H1 (cell line): ENCODE measurements around the gene MBD3L3.

Source experiments
- BRCA1 ChIP-seq: IDR thresholded peaks from 2 replicates; pipeline ENCODE4 v1.6.1; 2012; ENCODE audit warnings: low read depth, low read length, improper control_type of control experiment
- CEBPB ChIP-seq: IDR thresholded peaks from 2 replicates; pipeline ENCODE4 v1.6.1; 2012; ENCODE audit warnings: low read depth, low read length
- EP300 ChIP-seq, 2 experiments: IDR thresholded peaks; 1 replicate in 1 of 2; 2 replicates in 1 of 2; pipeline ENCODE4 v1.6.1; 2011 to 2012; ENCODE audit warnings: low read depth in 2 of 2, low read length in 2 of 2, mild to moderate bottlenecking in 2 of 2, borderline replicate concordance in 1 of 2, inconsistent platforms in 1 of 2, moderate library complexity in 1 of 2
- EZH2 ChIP-seq: fragments of 200-600 bp; sonication (generic); IDR thresholded peaks from 2 replicates; pipeline ENCODE4 v1.7.1; 2012; ENCODE audit warnings: low read depth, mild to moderate bottlenecking, moderate library complexity, low read length, inconsistent platforms; ENCODE audit not compliant: severe bottlenecking
- JUN ChIP-seq: IDR thresholded peaks from 2 replicates; pipeline ENCODE4 v1.6.1; 2011; ENCODE audit warnings: low read depth, mild to moderate bottlenecking, improper control_type of control experiment, low read length
- KDM5A ChIP-seq: fragments of 200-600 bp; IDR thresholded peaks from 2 replicates; pipeline ENCODE4 v1.7.1; 2012; ENCODE audit warnings: mild to moderate bottlenecking, low read length, inconsistent platforms, mixed read lengths
- POLR2AphosphoS5 ChIP-seq: IDR thresholded peaks from 2 replicates; pipeline ENCODE4 v1.6.1; 2011; ENCODE audit warnings: low read depth, low read length
- RAD21 ChIP-seq, 2 experiments: IDR thresholded peaks in 1 of 2; conservative IDR thresholded peaks in 1 of 2; 2 replicates each; pipeline ENCODE4 v1.6.1; 2011; ENCODE audit warnings: low read depth in 2 of 2, low read length in 2 of 2, improper control_type of control experiment in 1 of 2, inconsistent platforms in 1 of 2, mild to moderate bottlenecking in 1 of 2, moderate library complexity in 1 of 2
- SIX5 ChIP-seq: IDR thresholded peaks from 2 replicates; pipeline ENCODE4 v1.6.1; 2011; ENCODE audit warnings: mild to moderate bottlenecking, low read depth, low read length
- SP2 ChIP-seq: IDR thresholded peaks from 2 replicates; pipeline ENCODE4 v1.6.1; 2012; ENCODE audit warnings: mild to moderate bottlenecking, low read length, inconsistent platforms
- TAF1 ChIP-seq: IDR thresholded peaks from 2 replicates; pipeline ENCODE4 v1.6.1; 2011; ENCODE audit warnings: mild to moderate bottlenecking, low read depth, low read length
- ZNF274 ChIP-seq: IDR thresholded peaks from 2 replicates; pipeline ENCODE4 v1.7.0; 2012; ENCODE audit warnings: low read length, borderline replicate concordance; ENCODE audit errors: extremely low read depth
- TF ChIP-seq, protein P1 (sequence below), 3 experiments: IDR thresholded peaks; 1 replicate in 2 of 3; 2 replicates in 1 of 3; pipeline versions ENCODE4 v1.5.1 to v1.6.1; 2011; ENCODE audit warnings: low read length in 3 of 3, mild to moderate bottlenecking in 3 of 3, inconsistent platforms in 2 of 3, low read depth in 1 of 3, moderate library complexity in 1 of 3; ENCODE audit not compliant: insufficient read depth in 1 of 3; ENCODE audit errors: control extremely low read depth in 1 of 3

DNA sequence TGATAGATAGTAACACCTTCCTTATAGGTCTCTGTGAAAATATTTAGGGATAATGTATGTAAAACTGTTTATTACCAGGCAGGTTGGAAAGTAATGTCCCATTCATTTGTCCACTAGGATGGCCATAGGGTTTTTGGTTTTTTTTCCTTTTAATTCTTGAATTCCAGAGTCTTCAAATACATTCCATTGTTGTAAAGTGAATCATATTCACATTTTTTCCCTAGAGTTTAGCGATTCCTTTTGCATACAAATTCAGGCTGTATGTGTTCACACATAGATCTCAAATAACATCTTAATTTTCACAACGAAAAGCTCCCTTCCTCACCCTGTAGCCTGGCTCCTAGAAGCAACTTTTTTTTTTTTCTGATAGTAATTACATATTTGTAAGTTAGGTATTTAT is 9.2 kb upstream of the MBD3L3 start:
- TF ChIP-seq SP2: no peak
- TF ChIP-seq POLR2AphosphoS5: no peak
- no peak for TF ChIP-seq SIX5
- TF ChIP-seq RAD21 (IDR thresholded peaks at IDR 0.05 in 1 of 2, conservative IDR thresholded peaks at IDR 0.05 in 1 of 2; ENCODE audit: low read depth in 2 of 2, low read length in 2 of 2): no peak
- no peak for TF ChIP-seq EP300 (IDR thresholded peaks at IDR 0.05; ENCODE audit: borderline replicate concordance in 1 of 2, low read depth in 2 of 2, low read length in 2 of 2)
- TF ChIP-seq, protein P1, sequence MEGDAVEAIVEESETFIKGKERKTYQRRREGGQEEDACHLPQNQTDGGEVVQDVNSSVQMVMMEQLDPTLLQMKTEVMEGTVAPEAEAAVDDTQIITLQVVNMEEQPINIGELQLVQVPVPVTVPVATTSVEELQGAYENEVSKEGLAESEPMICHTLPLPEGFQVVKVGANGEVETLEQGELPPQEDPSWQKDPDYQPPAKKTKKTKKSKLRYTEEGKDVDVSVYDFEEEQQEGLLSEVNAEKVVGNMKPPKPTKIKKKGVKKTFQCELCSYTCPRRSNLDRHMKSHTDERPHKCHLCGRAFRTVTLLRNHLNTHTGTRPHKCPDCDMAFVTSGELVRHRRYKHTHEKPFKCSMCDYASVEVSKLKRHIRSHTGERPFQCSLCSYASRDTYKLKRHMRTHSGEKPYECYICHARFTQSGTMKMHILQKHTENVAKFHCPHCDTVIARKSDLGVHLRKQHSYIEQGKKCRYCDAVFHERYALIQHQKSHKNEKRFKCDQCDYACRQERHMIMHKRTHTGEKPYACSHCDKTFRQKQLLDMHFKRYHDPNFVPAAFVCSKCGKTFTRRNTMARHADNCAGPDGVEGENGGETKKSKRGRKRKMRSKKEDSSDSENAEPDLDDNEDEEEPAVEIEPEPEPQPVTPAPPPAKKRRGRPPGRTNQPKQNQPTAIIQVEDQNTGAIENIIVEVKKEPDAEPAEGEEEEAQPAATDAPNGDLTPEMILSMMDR (IDR thresholded peaks at IDR 0.05; ENCODE audit: control extremely low read depth in 1 of 3, insufficient read depth in 1 of 3, low read depth in 1 of 3, low read length in 3 of 3): no peak
- TF ChIP-seq JUN: no peak
- no peak for TF ChIP-seq ZNF274
- no peak for TF ChIP-seq BRCA1
- no peak for TF ChIP-seq TAF1
- no peak for TF ChIP-seq KDM5A
- no peak for TF ChIP-seq EZH2
- no peak for TF ChIP-seq CEBPB
